Esophagus mucosa (tissue), 1 donor: ENCODE results near the gene AP2A2. TPM values are rescaled to one million over a fixed set of nuclear protein-coding genes. Genes with fewer than 3 reads are reported as not detected.

Source experiments
- ATAC-seq: fragments of 200-7000 bp; cut with Tn5 transposase; one replicate; pipeline ENCODE4 v1.9.1; 2020
- total RNA-seq: library from RNA; stranded (reverse); gene quantifications from one replicate; pipeline ENCODE4 v1.2.4, GENCODE V29; 2023
- donor health status: DM: yes; HTN: yes; CAD: no.

AP2A2 gene
- 34.9 TPM for total RNA-seq

- peak; percentile 91 for ATAC-seq
These were observed at the start of gene AP2A2 for GRCh38 chr11:925496-926301. Gene AP2A2 (plus strand): TSS chr11:925870. CDS start chr11:926022, 152 bp downstream.

DNA sequence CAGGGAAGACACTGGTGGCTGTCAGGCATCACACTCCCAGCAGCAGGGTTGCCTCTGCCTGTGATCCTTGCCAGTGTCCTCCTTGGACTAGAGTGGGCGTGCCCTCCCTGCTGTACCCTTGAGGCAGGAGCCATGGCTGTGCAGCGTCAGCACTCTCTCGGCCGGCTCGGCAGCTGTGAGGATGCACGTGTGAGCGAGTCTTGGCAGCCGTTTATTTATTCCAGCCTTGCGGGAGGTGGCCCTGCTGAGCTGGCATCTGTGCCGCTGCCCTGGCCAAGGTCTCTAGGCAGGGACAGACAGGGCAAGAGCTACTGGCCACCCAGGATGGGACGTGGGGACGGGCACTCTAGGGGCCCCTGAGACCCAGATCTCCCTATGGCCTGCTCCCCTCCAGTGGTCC is 49.1 kb upstream of the AP2A2 start:
- ATAC-seq = peak; percentile 82

DNA sequence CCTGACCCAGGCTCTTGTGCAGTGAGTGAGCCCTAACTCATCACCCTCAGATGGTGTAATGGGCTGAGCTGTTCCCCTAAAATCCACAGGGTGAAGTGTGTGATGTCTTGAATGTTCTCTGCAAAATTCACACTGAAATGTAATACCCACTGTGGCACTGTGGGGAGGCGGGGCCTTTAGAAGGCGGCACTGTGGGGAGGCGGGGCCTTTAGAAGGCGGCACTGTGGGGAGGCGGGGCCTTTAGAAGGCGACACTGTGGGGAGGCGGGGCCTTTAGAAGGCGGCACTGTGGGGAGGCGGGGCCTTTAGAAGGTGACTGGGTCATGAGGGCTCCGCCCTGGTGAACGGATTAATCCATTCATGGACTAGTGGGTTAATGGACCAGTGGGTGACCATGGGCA is 48.1 kb upstream of the AP2A2 start:
- ATAC-seq = peak; percentile 11

GRCh38 chr11:880447-880846 is 45.2 kb upstream of the AP2A2 start:
- no peak for ATAC-seq

- ATAC-seq = peak; percentile 13
These were observed 43.1 kb upstream of the AP2A2 start for GRCh38 chr11:882596-882995.

DNA sequence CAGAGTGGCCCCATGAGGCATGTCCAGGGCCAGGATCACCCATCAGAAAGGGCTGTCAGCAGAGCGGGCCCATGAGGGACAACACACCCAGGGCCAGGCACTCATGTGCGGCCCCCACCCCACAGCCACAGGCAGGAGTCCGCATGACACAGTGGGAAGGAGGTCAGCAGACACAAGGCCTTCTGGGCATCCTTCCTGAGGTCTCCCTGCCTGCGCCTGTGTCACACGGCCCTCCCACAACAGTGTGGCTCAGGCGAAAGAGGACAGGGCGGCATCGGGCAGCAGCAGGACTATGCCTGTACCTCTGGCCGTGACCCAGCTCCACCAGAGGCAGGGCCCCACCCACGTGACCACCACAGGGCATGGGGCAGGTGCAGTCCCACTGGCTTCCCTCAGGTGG is 42.1 kb upstream of the AP2A2 start:
- ATAC-seq = peak; percentile 9

DNA sequence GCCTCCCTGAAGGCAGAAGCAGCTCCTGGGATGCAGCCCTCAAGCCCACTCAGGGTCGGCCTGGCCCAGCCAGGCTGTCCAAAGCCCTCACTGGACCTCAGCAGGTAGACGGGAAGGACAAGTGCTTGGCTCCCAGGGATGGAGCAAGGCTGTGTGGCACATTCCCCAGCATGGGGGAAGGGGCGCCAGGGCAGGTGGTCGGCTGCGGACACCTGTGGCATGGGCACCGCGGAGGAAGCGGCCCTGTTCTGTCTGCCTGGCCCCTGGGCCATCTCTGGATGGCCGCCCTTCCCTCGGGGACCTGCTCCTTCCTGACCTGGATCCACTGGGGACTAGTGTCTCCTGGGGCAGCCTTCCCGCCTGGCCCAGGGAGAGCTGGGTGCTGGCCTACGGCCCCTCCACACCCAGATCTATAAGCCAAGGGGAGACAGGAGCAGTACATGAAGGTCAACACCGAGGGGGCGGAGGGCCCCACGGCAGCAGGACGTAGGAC is 41.0 kb upstream of the AP2A2 start:
- ATAC-seq = no peak

DNA sequence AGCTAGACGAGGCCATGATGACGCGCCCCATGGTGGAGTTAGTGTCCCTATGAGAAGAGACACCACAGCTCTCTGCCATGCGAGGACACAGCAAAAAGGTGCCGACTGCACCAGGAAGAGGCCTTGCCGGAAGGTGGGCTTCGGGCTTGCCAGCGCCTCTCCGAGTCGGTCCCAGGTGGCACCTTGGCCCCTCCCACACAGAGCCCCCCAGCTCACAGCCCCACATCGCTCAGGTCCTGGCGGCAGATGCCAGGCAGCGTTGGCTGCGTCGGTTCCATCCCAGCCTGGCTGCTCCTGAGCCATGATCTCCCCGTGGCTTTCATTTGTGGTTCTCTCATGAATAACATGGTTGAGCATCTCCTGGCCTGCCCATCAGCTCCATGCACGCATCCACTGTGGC is 39.1 kb upstream of the AP2A2 start:
- ATAC-seq = no peak

- ATAC-seq = no peak
These were observed 38.1 kb upstream of the AP2A2 start for GRCh38 chr11:887589-887988.

DNA sequence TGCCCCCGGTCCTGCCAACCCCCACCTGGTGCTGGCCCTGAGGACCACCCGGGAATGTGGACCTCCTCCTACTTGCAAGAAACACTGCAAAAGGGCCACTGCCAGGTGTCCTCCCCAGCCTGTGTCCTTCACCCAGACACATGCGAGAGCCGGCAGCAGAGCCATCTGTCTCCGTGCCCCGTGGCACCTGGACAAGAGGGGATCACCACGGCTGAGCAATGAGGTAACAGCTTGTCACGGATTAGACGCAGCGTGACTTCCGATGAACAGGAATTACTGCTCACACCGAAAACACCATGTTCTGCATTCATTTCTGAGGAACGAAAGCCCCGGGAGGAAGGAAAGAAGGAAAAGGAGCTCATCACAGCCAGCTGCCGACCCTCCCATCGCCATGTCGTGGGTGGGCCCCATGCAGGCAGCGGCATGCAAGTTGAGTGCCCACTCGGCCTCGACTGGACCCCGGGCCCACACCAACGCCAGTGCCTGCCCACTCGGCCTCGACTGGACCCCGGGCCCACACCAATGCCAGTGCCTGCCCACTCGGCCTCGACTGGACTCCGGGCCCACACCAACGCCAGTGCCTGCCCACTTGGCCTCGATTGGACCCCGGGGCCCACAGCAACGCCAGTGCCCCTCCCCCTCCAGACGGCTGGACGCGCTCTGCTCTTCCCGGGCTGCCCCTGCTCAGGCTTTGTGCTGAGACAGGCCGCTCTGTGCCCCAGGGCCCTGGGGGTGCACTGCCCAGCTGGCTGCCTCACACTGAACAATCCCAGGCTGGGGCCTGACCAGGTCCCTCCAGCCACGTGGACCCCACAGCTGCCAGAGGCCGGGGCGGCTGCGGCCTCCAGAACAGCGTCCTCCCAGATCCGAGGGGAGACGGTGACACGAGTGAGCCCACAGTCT is 37.1 kb upstream of the AP2A2 start:
- no peak for ATAC-seq

DNA sequence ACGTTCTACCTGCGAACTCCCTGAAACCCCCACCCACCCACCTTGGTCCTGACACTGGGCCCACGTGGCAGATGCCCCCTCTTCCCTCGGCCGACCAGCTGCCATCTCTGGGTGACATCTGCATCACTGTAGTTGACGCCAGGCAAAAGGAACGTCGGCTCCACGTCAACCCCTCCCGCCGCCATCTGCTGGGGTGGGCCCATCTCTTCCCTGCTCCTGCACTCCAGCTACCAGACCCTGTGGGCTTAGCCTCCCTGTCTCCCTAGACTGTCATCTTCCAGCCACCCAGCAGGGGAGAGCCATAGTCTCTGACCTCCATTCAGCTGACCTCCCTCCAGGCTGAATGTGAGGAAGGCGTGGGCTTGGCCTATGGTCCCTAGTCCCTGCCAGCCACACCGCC is 36.4 kb upstream of the AP2A2 start:
- ATAC-seq = no peak

GRCh38 chr11:889687-890475 is 35.8 kb upstream of the AP2A2 start:
- no peak for ATAC-seq

DNA sequence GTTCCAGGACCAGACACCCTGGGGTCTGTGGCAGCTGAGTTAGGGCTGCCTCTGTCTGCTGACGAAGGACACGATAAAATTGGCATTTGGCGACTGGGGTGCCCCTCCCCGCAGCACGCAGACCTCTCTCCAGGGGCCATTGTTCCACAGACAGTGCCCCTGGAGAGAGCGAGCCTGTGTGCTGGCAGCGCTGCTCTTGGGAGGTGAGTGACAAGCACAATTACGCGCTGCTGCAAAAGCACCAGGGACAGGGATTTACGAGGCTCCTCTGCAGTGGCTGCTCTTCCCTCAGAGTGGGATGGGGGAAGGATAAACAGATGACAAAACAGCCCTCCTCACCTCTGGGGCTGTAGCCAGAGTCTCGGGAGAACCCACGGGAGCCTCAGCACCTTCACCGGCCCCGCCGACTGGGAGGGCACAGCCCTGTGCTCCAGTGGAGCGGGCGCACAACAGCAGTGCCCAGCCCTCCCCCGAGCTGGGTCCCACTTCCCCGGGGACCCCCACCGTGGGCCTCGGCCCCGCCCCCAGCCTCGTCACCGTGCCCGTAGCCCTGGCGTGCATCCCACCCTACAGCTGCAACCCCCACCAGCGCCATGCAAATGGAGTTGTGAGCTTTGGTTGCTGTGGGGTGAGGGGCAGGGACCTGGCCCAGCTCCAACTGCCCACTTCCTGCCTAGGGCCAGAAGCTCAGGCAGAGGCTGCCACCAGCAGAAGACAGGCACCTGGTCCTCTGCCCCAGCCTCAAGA is 34.7 kb upstream of the AP2A2 start:
- no peak for ATAC-seq

DNA sequence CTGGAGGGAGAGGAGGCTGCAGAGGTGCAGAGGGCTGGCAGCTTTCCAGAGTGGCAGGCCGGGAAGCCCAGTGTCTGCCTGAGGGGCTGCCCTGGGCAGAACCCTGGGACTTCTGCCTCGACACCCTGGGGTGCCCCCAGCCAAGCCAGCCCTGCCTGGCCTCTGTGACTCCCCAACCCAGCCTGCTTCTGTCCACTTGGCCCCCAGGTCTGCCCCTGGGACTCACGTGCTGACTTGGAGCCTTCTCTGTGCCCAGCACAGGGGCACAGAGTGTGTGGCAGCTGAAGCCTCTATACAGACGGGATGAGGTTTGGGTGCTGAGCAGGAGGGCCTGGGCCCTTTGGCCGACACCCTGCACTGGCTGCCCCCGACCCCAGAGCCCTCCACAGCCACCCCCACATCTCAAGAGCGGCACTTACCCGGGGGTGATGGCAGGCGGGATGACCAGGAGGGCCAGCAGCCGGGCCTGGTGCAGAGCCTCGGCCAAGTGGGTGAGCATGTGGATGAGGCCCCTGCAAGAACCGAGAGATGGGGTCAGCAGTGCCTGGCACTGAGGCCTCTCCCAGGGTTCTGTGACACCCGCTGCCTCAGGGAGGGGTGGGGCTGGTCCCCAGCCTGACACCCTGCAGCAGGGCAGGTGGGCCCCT is 32.5 kb upstream of the AP2A2 start:
- no peak for ATAC-seq

DNA sequence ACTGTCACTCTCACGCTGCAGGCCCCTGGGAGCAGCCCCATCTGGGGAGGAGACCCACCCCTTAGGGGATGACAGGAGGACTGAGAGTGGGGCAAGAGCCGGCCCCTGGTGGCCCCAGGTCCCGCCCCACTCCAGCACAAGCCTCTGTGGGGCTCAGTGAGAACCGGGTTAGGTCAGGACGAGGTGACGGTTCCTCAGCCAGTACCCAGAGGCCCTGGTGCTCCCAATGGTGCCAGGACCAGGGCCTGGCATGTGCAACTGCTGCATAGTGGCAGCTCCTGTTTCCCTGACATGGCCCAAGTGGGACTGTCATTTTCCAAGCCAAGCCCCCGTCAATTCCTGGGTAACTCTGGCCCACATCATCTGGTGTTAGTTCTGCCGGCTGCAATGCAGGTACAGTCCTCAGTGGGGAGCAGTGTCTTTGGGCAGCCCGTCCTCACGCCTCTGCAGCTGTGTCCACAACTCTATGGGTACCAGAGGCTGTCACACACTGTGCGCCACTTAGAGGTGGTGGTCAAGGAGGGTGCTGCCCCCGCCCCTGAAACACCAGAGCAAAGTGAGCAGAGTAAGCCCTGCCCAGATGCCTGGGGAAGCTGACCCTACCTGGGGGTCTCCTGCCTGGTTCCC is 31.0 kb upstream of the AP2A2 start:
- ATAC-seq = peak; percentile 2

DNA sequence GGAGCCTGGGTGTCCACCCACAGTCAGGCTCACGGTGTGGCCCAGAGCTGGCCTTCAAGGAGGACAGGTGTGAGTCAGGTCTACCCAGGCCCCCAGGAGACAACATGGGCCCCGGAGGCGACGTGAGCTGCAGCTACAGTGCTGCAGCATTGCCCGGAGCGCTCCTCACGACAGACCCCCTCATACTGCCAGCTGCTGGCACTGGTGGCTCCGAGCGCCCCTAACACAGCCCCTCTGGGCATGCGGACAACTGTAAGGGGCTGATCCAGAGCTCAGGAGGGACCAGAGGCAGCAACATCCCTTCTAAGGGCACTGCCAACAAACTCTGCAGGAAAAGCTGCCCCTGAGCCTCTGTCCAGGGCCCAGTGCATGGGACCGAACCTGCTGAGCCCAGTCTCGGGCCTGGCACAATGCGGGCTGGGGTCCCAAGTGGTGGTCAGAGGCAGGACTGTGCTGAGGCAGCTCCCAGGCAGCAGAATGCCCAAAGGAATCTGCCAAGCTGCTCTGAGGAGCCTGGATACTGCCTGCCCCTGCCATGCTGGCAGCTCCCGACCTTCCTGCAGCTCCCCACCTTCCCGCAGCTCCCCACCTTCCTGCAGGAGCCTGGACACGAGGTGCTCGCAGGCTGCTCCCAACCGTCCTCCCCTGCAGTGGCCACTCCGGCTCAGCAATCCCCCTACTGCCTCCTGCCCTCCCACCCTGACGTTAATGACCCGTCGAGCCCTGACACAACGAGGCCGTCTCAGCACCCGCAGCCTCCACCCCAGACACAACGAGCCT is 30.1 kb upstream of the AP2A2 start:
- ATAC-seq = no peak

- no peak for ATAC-seq
These were observed 28.2 kb upstream of the AP2A2 start for GRCh38 chr11:897253-898142.

DNA sequence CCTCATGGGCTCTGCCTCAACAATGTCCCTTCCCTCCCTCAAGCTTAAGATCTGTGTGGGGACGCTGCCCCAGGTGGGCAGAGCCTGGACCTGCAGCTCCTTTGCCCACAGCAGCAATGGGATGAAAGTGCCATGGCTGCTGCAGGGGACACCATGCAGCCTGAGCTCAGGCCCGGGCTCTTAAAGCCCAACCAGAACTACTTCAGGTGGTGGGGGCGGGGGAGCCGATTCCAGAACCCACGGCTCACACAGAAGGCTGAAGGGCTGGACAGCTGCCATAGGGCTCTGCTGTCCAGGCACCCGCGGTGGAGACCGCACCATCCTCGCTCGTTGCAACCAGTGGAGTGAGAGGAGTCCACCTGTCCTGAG is 27.5 kb upstream of the AP2A2 start:
- no peak for ATAC-seq

- ATAC-seq = no peak
These were observed 27.0 kb upstream of the AP2A2 start for GRCh38 chr11:898540-899190.
